H54 (cell line): ENCODE results near the gene MAN1C1.

Experiments used
- DNase-seq: peaks from one replicate; pipeline ENCODE4 v3.0.0; 2011; ENCODE audit warnings: low spot score, mixed read lengths; ENCODE audit not compliant: insufficient read length
- FAIRE-seq: peaks from 3 replicates; lab custom pipeline; 2011; peaks lifted over from hg19 to GRCh38; lab: Jason Lieb, UNC
- POLR2A ChIP-seq: IDR thresholded peaks from 2 replicates; pipeline ENCODE4 v1.6.1; 2011; ENCODE audit warnings: low read depth, mild to moderate bottlenecking, low read length

MAN1C1 gene

DNA sequence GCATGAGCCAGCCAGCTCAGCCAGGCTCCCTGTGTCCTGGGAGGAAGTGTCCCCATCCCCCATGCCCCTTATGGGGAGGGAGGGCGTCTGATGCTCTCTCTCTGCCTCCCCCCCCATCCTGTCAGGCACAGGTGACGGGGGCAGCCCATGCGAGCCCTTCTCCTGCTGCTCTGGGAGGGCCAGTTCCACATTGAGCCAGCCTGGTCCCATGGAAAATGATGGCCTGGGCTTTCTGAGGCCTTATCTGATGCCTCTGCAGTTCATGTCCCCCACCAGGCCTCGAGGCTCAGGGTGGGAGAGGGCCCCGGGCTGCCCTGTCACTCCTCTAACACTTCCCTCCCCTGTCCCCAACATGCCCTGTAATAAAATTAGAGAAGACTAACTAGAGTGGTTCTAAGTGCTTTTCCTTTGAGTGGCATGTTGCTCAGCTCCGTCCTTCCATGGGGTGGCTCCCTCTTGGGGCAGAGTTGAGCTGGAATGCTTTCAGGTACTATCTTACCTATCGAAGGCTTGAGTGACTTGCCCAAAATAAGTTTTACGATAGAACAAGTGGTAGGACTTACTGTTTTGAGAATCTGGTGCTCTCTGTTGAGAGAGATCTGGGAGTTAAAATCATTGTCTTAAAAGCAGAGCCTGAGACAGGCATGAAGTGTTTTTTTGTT lies 201.4 kb downstream of the MAN1C1 start:
- DNase-seq (no peak), FAIRE-seq (no peak)
- no peak for TF ChIP-seq POLR2A

DNA sequence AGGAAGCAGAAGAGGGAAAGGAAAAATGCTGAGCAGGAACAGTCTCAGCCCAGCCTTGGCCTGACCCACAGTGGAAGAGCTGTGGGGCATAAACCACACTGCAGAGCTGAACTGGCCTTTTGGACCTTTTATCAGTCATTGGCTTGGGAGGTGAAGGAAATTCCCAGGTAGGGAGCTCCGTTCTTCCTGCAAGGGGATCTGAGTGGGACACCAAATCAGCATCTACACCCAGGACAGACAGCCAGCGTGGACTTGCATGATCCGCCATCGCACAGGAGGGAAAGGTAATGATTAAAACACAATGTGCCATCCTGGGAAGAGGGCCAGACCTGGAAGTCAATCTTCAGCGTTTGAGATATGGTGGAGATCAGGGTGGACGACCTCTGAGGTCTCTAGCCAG lies 202.0 kb downstream of the MAN1C1 start:
- DNase-seq (no peak), FAIRE-seq (no peak)
- TF ChIP-seq POLR2A, result no peak

GRCh38 chr1:25819491-25820246 lies 203.1 kb downstream of the MAN1C1 start, which contains the start of gene MTFR1L:
TSS of gene MTFR1L (plus strand) at chr1:25819954. CDS start at chr1:25823105, 3,151 bp downstream.
- peak; percentile 58 for TF ChIP-seq POLR2A
- FAIRE-seq (no peak), DNase-seq (peak; percentile 86)

GRCh38 chr1:25820247-25821111 lies 203.9 kb downstream of the MAN1C1 start:
- DNase-seq, result peak; percentile 68
- TF ChIP-seq POLR2A, result no peak

DNA sequence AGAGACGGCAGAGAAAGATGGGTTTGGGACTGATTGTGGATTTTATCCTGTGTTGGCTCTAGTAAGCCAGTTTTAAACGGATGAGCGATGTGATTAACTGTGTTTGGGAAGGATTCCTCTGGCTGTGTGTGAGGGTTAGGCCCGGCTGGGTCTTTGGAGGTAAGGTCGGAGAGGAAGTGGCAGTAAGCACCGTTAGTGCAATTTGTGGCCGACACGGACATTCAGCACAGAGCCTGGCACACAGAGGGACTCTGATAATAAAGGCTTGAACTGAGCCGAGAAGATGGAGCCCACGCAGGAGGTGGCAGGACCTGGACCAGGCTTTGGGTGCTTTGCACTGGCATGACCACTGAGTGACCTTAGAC lies 204.5 kb downstream of the MAN1C1 start:
- no peak for FAIRE-seq

More at GRCh38 chr1:25820247-25821111, 203.9 kb downstream of the MAN1C1 start:
- no peak for FAIRE-seq

DNA sequence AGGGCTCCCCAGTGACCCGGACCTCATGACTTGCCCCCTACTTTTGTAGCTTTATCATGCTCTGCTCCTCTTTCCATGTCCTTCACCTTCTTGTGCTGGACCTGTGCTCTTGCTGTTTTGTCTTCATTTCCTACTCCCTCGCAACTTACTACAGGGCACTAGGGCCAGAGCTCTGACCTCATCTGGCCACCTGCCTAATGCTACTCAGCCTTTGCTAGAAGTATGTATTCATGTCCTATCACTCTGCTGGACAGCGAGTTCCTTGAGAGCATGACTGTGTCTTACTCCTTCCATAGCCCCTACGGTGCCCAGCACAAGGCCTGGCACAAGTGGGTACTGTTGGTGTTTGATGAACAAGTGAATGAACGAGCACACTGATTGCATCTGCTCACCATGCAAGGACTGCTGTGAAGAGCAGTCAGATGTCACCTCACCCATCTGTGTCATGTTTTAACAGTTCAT lies 205.1 kb downstream of the MAN1C1 start:
- DNase-seq, result no peak
- peak; percentile 55 for FAIRE-seq
- no peak for TF ChIP-seq POLR2A

More for the DNA sequence above, 204.5 kb downstream of the MAN1C1 start:
- no peak for DNase-seq
- no peak for TF ChIP-seq POLR2A

GRCh38 chr1:25825605-25826004 lies 209.0 kb downstream of the MAN1C1 start:
- DNase-seq (no peak), FAIRE-seq (no peak)
- TF ChIP-seq POLR2A, result no peak

GRCh38 chr1:25826571-25826970 lies 210.0 kb downstream of the MAN1C1 start:
- no peak for FAIRE-seq
- no peak for DNase-seq
- TF ChIP-seq POLR2A, result no peak

DNA sequence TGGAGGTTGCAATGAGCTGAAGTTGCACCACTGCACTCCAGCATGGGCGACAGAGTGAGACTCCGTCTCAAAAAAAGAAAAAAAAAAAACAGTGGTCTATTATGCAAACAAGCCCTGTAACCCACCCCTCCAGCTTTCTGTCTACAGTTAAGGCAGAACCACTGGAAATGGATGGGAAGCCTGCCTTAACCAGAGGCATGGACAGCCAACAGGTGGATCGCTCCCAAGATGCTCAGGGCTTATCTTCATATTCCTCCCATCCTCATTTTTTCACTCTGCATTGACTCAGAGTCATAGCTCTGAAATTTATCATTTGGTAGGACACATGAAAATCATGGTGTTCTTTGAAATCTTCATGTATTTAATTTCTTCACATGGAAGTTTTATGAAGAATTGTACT lies 211.9 kb downstream of the MAN1C1 start:
- FAIRE-seq, result no peak
- no peak for DNase-seq
- no peak for TF ChIP-seq POLR2A

DNA sequence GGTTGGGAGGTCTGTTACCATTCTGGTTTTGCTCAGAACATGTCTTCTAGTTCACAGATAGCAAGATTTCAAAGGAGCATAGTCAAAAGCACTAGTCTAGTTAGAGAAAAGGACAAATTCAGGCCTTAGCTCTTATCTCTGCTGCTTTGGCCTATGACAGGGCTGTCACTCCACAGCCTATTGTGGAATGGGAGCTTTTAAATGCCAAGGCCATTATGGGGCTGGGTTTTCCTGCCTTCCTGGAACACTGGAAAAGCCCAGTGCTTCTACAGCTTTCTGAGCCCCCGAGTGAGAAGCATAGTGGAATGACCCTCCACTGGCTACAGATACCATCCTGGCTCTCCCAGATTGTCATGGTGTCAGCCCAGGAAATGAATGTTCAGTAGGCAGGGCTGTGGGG lies 212.5 kb downstream of the MAN1C1 start:
- DNase-seq, result no peak
- TF ChIP-seq POLR2A, result no peak
- no peak for FAIRE-seq

GRCh38 chr1:25831569-25832196 lies 215.1 kb downstream of the MAN1C1 start:
- DNase-seq, result no peak
- TF ChIP-seq POLR2A, result no peak
- FAIRE-seq, result no peak

GRCh38 chr1:25832336-25833037 lies 215.9 kb downstream of the MAN1C1 start:
- DNase-seq (no peak), FAIRE-seq (no peak)
- TF ChIP-seq POLR2A, result no peak

- no peak for TF ChIP-seq POLR2A
- DNase-seq (no peak), FAIRE-seq (no peak)
Measured at GRCh38 chr1:25833158-25833557, 216.6 kb downstream of the MAN1C1 start.
